Measurements from ENCODE around the gene TPMT. TPM values are rescaled to one million over a fixed set of nuclear protein-coding genes. Genes with fewer than 3 reads are reported as not detected.

The TPMT gene
- total RNA-seq, 4 donors from 2014 or later: 15.1 to 53.5 (median 32.8) TPM

- intact Hi-C loops (cut with DNase I; ENCODE audit: low total_unique reads): no loop called here
- WGBS, 2 donors (ENCODE audit: low coverage in 1 of 2): 96 to 100% methylated on average over 2 of the region's 2 CpGs
- Histone ChIP-seq H3K4me3 (no peak overlapping the region), H3K9me3 (no peaks in the 10 kb centered on the region), H3K36me3 (peaks cover 0 to 24% (median 10%) of the 10 kb centered on the region in 4 donors), H3K27me3 (no peaks in the 10 kb centered on the region), H3K27ac (no peak overlapping the region), H3K4me1 (no peaks in the 10 kb centered on the region)
- no peak for DNase-seq
- in situ Hi-C loops (cut with MboI; ENCODE audit: low pct_ligation_motif_present in 1 of 4, low pct_unique_long_range_greater_than_20kb in 1 of 4, low sequenced_read_pairs in 3 of 4): no loop called here
- TF ChIP-seq POLR2A (IDR thresholded peaks at IDR 0.05) (no peak), EP300 (IDR thresholded peaks at IDR 0.05; ENCODE audit: low read depth) (no peak), CTCF (IDR thresholded peaks at IDR 0.05) (no peak), POLR2AphosphoS5 (IDR thresholded peaks at IDR 0.05) (no peak)
These were observed 7.5 kb upstream of the TPMT start for GRCh38 chr6:18162401-18162800.

- Histone ChIP-seq H3K27me3 (no peaks in the 10 kb centered on the region), H3K4me1 (peaks cover 0 to 10% (median under 1%) of the 10 kb centered on the region in 4 donors), H3K4me3 (no peak overlapping the region), H3K36me3 (peaks cover 0 to 20% (median 8%) of the 10 kb centered on the region in 4 donors), H3K9me3 (no peaks in the 10 kb centered on the region), H3K27ac (no peak overlapping the region)
- no peak for TF ChIP-seq CTCF (IDR thresholded peaks at IDR 0.05)
- no peak for TF ChIP-seq POLR2AphosphoS5 (IDR thresholded peaks at IDR 0.05)
- no peak for TF ChIP-seq EP300 (IDR thresholded peaks at IDR 0.05; ENCODE audit: low read depth)
- TF ChIP-seq POLR2A (IDR thresholded peaks at IDR 0.05): no peak
- WGBS, 2 donors (ENCODE audit: low coverage in 1 of 2): 83 to 89% methylated on average over 1 to 2 of the region's 2 CpGs
- intact Hi-C loops (cut with DNase I; ENCODE audit: low total_unique reads): no loop called here
- no peak for DNase-seq
- in situ Hi-C loops (cut with MboI; ENCODE audit: low pct_ligation_motif_present in 1 of 4, low pct_unique_long_range_greater_than_20kb in 1 of 4, low sequenced_read_pairs in 3 of 4): no loop called here
These were observed 6.6 kb upstream of the TPMT start for GRCh38 chr6:18161431-18161830.

- peaks cover 0 to 15% (median 2%) of the 10 kb centered on the region in 4 donors for H3K4me1 ChIP-seq
- peaks cover 0 to 17% (median 7%) of the 10 kb centered on the region in 4 donors for H3K36me3 ChIP-seq
- no peak overlapping the region for H3K27ac ChIP-seq
- H3K9me3 ChIP-seq: no peaks in the 10 kb centered on the region
- in situ Hi-C loops (cut with MboI; ENCODE audit: low pct_ligation_motif_present in 1 of 4, low pct_unique_long_range_greater_than_20kb in 1 of 4, low sequenced_read_pairs in 3 of 4) (no loop called here), intact Hi-C loops (cut with DNase I; ENCODE audit: low total_unique reads) (no loop called here)
- H3K4me3 ChIP-seq: no peak overlapping the region
- no peaks in the 10 kb centered on the region for H3K27me3 ChIP-seq
- DNase-seq: no peak
- WGBS, 2 donors (ENCODE audit: low coverage in 1 of 2): 81 to 92% methylated on average over 1 of the region's 1 CpG
- no peak for TF ChIP-seq CTCF (IDR thresholded peaks at IDR 0.05)
- no peak for TF ChIP-seq POLR2AphosphoS5 (IDR thresholded peaks at IDR 0.05)
- TF ChIP-seq EP300 (IDR thresholded peaks at IDR 0.05; ENCODE audit: low read depth): no peak
- TF ChIP-seq POLR2A (IDR thresholded peaks at IDR 0.05): no peak
These were observed 6.0 kb upstream of the TPMT start for GRCh38 chr6:18160911-18161310.

GRCh38 chr6:18155864-18156421 is 1.1 kb upstream of the TPMT start:
- intact Hi-C loops (cut with DNase I; ENCODE audit: low total_unique reads) (loop anchor here (10.0 kb wide), 1 partner anchor 109 kb away; the partner anchor contains the start of gene DEK), in situ Hi-C loops (cut with MboI; ENCODE audit: low pct_ligation_motif_present in 1 of 4, low pct_unique_long_range_greater_than_20kb in 1 of 4, low sequenced_read_pairs in 3 of 4) (no loop called here)
- peaks cover 0 to 5% (median 0%) of the 10 kb centered on the region in 4 donors for H3K36me3 ChIP-seq
- DNase-seq: peak; percentile 82
- no peaks in the 10 kb centered on the region for H3K9me3 ChIP-seq
- no peaks in the 10 kb centered on the region for H3K27me3 ChIP-seq
- H3K4me1 ChIP-seq: peaks cover 0 to 31% (median 17%) of the 10 kb centered on the region in 4 donors
- WGBS, 2 donors (ENCODE audit: low coverage in 1 of 2): 3% methylated on average over 14 of the region's 26 CpGs; no CpG with 5 or more reads in 1 of the 2 donors
- H3K4me3 ChIP-seq: peak overlapping the region; percentile 68 to 96 (median 89)
- peak; percentile 23 to 46 (median 38) for TF ChIP-seq CTCF (IDR thresholded peaks at IDR 0.05)
- TF ChIP-seq POLR2A (IDR thresholded peaks at IDR 0.05): no peak
- TF ChIP-seq EP300 (IDR thresholded peaks at IDR 0.05; ENCODE audit: low read depth): no peak
- TF ChIP-seq POLR2AphosphoS5 (IDR thresholded peaks at IDR 0.05): peak; percentile 20 to 70 (median 42)
- H3K27ac ChIP-seq: peak overlapping the region; percentile 94 to 98 (median 95)

All from transverse colon (tissue), 4 donors.